ENCODE results near the gene SUMO4.

Gene SUMO4

GRCh38 chr6:149383371-149383770 is 16.7 kb upstream of the SUMO4 start:
- Histone ChIP-seq H3K4ac (ENCODE audit: low read depth, low read length) (no peak overlapping the region), H3K18ac (ENCODE audit: low read length) (no peak overlapping the region), H3K56ac (ENCODE audit: low read length) (no peak overlapping the region), H4K5ac (ENCODE audit: low read length) (no peak overlapping the region), H2BK15ac (replicated peaks; ENCODE audit: low read depth) (no peak overlapping the region), H3K27ac (ENCODE audit: low read depth, low read length) (no peak overlapping the region), H4K8ac (ENCODE audit: low read depth, low read length) (no peak overlapping the region), H3K79me1 (ENCODE audit: low read length) (peaks cover 8% of the 10 kb centered on the region), H3K36me3 (ENCODE audit: control insufficient read depth, insufficient read depth, low read length) (peaks cover 6% of the 10 kb centered on the region), H2BK120ac (ENCODE audit: low read depth, low read length) (no peak overlapping the region), H3K79me2 (ENCODE audit: control insufficient read depth, insufficient read depth, low read length) (peaks cover 5% of the 10 kb centered on the region), H3K4me3 (ENCODE audit: low read length) (no peak overlapping the region), H2BK5ac (ENCODE audit: low read length) (no peak overlapping the region), H3K9ac (ENCODE audit: low read length) (no peak overlapping the region), H3K4me2 (ENCODE audit: low read length) (no peak overlapping the region), H3K4me1 (ENCODE audit: control insufficient read depth, low read depth, low read length) (no peaks in the 10 kb centered on the region), H3K23ac (ENCODE audit: low read length) (no peak overlapping the region), H3K27me3 (ENCODE audit: insufficient read depth, low read length, poor library complexity) (no peaks in the 10 kb centered on the region), H2AK5ac (ENCODE audit: low read length) (no peak overlapping the region)
- DNase-seq, result no peak
- no CpG with 5 or more reads among the region's 4 CpGs for WGBS (ENCODE audit: extremely low coverage, insufficient coverage, low lambda C conversion rate)

GRCh38 chr6:149384464-149384863 is 15.6 kb upstream of the SUMO4 start:
- H2BK15ac ChIP-seq (replicated peaks; ENCODE audit: low read depth), result no peak overlapping the region
- peaks cover 3% of the 10 kb centered on the region for H3K79me1 ChIP-seq (ENCODE audit: low read length)
- H3K9ac ChIP-seq (ENCODE audit: low read length), result no peak overlapping the region
- H3K4me1 ChIP-seq (ENCODE audit: control insufficient read depth, low read depth, low read length), result no peaks in the 10 kb centered on the region
- H2AK5ac ChIP-seq (ENCODE audit: low read length), result no peak overlapping the region
- no peak overlapping the region for H3K27ac ChIP-seq (ENCODE audit: low read depth, low read length)
- no peak overlapping the region for H2BK120ac ChIP-seq (ENCODE audit: low read depth, low read length)
- no peak for DNase-seq
- H3K79me2 ChIP-seq (ENCODE audit: control insufficient read depth, insufficient read depth, low read length), result peaks cover 3% of the 10 kb centered on the region
- no peak overlapping the region for H4K5ac ChIP-seq (ENCODE audit: low read length)
- H4K8ac ChIP-seq (ENCODE audit: low read depth, low read length), result no peak overlapping the region
- H3K4me2 ChIP-seq (ENCODE audit: low read length), result no peak overlapping the region
- no peak overlapping the region for H2BK5ac ChIP-seq (ENCODE audit: low read length)
- H3K23ac ChIP-seq (ENCODE audit: low read length), result no peak overlapping the region
- H3K4ac ChIP-seq (ENCODE audit: low read depth, low read length), result no peak overlapping the region
- no peak overlapping the region for H3K56ac ChIP-seq (ENCODE audit: low read length)
- no peaks in the 10 kb centered on the region for H3K27me3 ChIP-seq (ENCODE audit: insufficient read depth, low read length, poor library complexity)
- no peak overlapping the region for H3K4me3 ChIP-seq (ENCODE audit: low read length)
- no peaks in the 10 kb centered on the region for H3K36me3 ChIP-seq (ENCODE audit: control insufficient read depth, insufficient read depth, low read length)
- H3K18ac ChIP-seq (ENCODE audit: low read length), result no peak overlapping the region

- H3K4me3 ChIP-seq (ENCODE audit: low read length), result no peak overlapping the region
- WGBS (ENCODE audit: extremely low coverage, insufficient coverage, low lambda C conversion rate), result 100% methylated on average over 4 of the region's 5 CpGs
- no peak overlapping the region for H2BK15ac ChIP-seq (replicated peaks; ENCODE audit: low read depth)
- DNase-seq, result no peak
- no peak overlapping the region for H3K56ac ChIP-seq (ENCODE audit: low read length)
- H3K18ac ChIP-seq (ENCODE audit: low read length), result no peak overlapping the region
- no peak overlapping the region for H2BK120ac ChIP-seq (ENCODE audit: low read depth, low read length)
- H3K4me1 ChIP-seq (ENCODE audit: control insufficient read depth, low read depth, low read length), result no peaks in the 10 kb centered on the region
- no peak overlapping the region for H3K23ac ChIP-seq (ENCODE audit: low read length)
- H3K4me2 ChIP-seq (ENCODE audit: low read length), result no peak overlapping the region
- H3K36me3 ChIP-seq (ENCODE audit: control insufficient read depth, insufficient read depth, low read length), result no peaks in the 10 kb centered on the region
- H2AK5ac ChIP-seq (ENCODE audit: low read length), result no peak overlapping the region
- H4K8ac ChIP-seq (ENCODE audit: low read depth, low read length), result no peak overlapping the region
- no peak overlapping the region for H3K9ac ChIP-seq (ENCODE audit: low read length)
- H3K27ac ChIP-seq (ENCODE audit: low read depth, low read length), result no peak overlapping the region
- H3K4ac ChIP-seq (ENCODE audit: low read depth, low read length), result no peak overlapping the region
- H4K5ac ChIP-seq (ENCODE audit: low read length), result no peak overlapping the region
- H2BK5ac ChIP-seq (ENCODE audit: low read length), result no peak overlapping the region
- H3K27me3 ChIP-seq (ENCODE audit: insufficient read depth, low read length, poor library complexity), result no peaks in the 10 kb centered on the region
- peaks cover 3% of the 10 kb centered on the region for H3K79me1 ChIP-seq (ENCODE audit: low read length)
- peaks cover 3% of the 10 kb centered on the region for H3K79me2 ChIP-seq (ENCODE audit: control insufficient read depth, insufficient read depth, low read length)
Measured at GRCh38 chr6:149385998-149386646, 13.9 kb upstream of the SUMO4 start.

GRCh38 chr6:149387779-149388512 is 12.1 kb upstream of the SUMO4 start:
- Histone ChIP-seq H3K4me2 (ENCODE audit: low read length) (no peak overlapping the region), H2BK120ac (ENCODE audit: low read depth, low read length) (no peak overlapping the region), H3K18ac (ENCODE audit: low read length) (no peak overlapping the region), H3K23ac (ENCODE audit: low read length) (no peak overlapping the region), H3K4ac (ENCODE audit: low read depth, low read length) (no peak overlapping the region), H3K56ac (ENCODE audit: low read length) (no peak overlapping the region), H3K79me2 (ENCODE audit: control insufficient read depth, insufficient read depth, low read length) (peaks cover 3% of the 10 kb centered on the region), H4K8ac (ENCODE audit: low read depth, low read length) (no peak overlapping the region), H2BK15ac (replicated peaks; ENCODE audit: low read depth) (no peak overlapping the region), H4K5ac (ENCODE audit: low read length) (no peak overlapping the region), H3K27ac (ENCODE audit: low read depth, low read length) (no peak overlapping the region), H3K36me3 (ENCODE audit: control insufficient read depth, insufficient read depth, low read length) (no peaks in the 10 kb centered on the region), H3K79me1 (ENCODE audit: low read length) (peaks cover 3% of the 10 kb centered on the region), H3K4me3 (ENCODE audit: low read length) (no peak overlapping the region), H3K9ac (ENCODE audit: low read length) (no peak overlapping the region), H3K27me3 (ENCODE audit: insufficient read depth, low read length, poor library complexity) (no peaks in the 10 kb centered on the region), H2AK5ac (ENCODE audit: low read length) (no peak overlapping the region), H2BK5ac (ENCODE audit: low read length) (no peak overlapping the region), H3K4me1 (ENCODE audit: control insufficient read depth, low read depth, low read length) (no peaks in the 10 kb centered on the region)
- no peak for DNase-seq
- WGBS (ENCODE audit: extremely low coverage, insufficient coverage, low lambda C conversion rate), result no CpG with 5 or more reads among the region's 1 CpG

- Histone ChIP-seq H3K18ac (ENCODE audit: low read length) (no peak overlapping the region), H3K4me3 (ENCODE audit: low read length) (no peak overlapping the region), H3K27ac (ENCODE audit: low read depth, low read length) (no peak overlapping the region), H3K56ac (ENCODE audit: low read length) (no peak overlapping the region), H3K36me3 (ENCODE audit: control insufficient read depth, insufficient read depth, low read length) (no peaks in the 10 kb centered on the region), H3K79me1 (ENCODE audit: low read length) (peaks cover 4% of the 10 kb centered on the region), H2BK5ac (ENCODE audit: low read length) (no peak overlapping the region), H3K79me2 (ENCODE audit: control insufficient read depth, insufficient read depth, low read length) (peaks cover 3% of the 10 kb centered on the region), H3K4ac (ENCODE audit: low read depth, low read length) (no peak overlapping the region), H2AK5ac (ENCODE audit: low read length) (no peak overlapping the region), H3K4me1 (ENCODE audit: control insufficient read depth, low read depth, low read length) (no peaks in the 10 kb centered on the region), H2BK15ac (replicated peaks; ENCODE audit: low read depth) (no peak overlapping the region), H3K23ac (ENCODE audit: low read length) (no peak overlapping the region), H4K5ac (ENCODE audit: low read length) (no peak overlapping the region), H3K9ac (ENCODE audit: low read length) (no peak overlapping the region), H2BK120ac (ENCODE audit: low read depth, low read length) (no peak overlapping the region), H4K8ac (ENCODE audit: low read depth, low read length) (no peak overlapping the region), H3K27me3 (ENCODE audit: insufficient read depth, low read length, poor library complexity) (no peaks in the 10 kb centered on the region), H3K4me2 (ENCODE audit: low read length) (no peak overlapping the region)
- WGBS (ENCODE audit: extremely low coverage, insufficient coverage, low lambda C conversion rate), result no CpG with 5 or more reads among the region's 3 CpGs
- no peak for DNase-seq
Measured at GRCh38 chr6:149389509-149390297, 10.4 kb upstream of the SUMO4 start.

Data from mesendoderm (in vitro differentiated cells).